ENCODE data around the gene MGMT.

MGMT gene

DNA sequence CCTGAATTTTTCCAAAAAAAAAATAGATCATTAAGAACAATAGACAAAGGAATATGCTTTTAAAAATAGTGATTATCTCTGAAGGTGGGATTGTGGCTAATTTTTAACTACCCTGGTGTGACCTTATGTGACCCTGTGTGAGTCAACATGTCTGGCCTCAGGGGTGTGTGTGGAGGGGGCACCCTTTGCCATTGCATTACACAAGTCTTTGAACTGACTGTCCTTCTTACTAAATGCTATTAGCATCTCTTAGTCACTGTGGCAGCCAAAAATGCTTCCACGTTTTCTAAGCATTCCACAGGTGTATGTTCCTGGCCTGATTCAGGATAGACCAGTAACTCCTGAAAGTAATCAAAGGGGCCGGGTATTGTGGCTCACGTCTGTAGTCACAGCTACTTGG lies 175.4 kb downstream of the MGMT start:
- peaks cover 0 to 3% of the 10 kb centered on the region in 2 donors for H3K36me3 ChIP-seq (ENCODE audit: control insufficient read depth in 2 of 2, insufficient read depth in 2 of 2, low read length in 2 of 2)
- H3K27me3 ChIP-seq (ENCODE audit: control insufficient read depth in 2 of 2, insufficient read depth in 2 of 2, low read length in 2 of 2), result no peaks in the 10 kb centered on the region
- H3K9me3 ChIP-seq (ENCODE audit: control insufficient read depth in 2 of 2, low read length in 2 of 2), result no peaks in the 10 kb centered on the region
- no peak overlapping the region for H3K9ac ChIP-seq (ENCODE audit: low read depth in 1 of 2, low read length in 2 of 2)
- no peak overlapping the region for H3K4me3 ChIP-seq (ENCODE audit: low read length in 2 of 2)
- H3K4me1 ChIP-seq (ENCODE audit: control insufficient read depth in 2 of 2, insufficient read depth in 2 of 2, low read length in 2 of 2), result no peaks in the 10 kb centered on the region
- no peak overlapping the region for H3K27ac ChIP-seq (ENCODE audit: low read depth in 2 of 2, low read length in 2 of 2)

DNA sequence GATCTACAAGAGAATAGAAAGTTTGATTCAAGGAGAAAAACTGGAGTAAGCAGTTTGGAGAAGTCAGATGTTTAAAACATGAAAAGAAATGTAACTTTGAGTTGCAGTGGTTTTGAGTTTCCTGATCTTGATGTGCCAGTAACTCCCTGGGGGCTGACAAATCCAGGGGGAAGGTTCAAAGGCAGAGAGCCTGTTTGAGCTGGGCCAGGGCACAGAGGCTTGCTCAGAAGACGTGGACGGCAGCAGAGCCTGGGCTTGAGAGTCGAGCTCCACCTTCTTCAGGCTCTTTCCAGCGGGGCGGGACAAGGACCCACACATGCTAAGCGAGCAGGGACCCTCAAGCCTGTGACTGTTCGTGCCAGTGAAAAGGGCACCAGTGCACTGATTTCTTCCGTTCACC lies 176.2 kb downstream of the MGMT start:
- H3K27me3 ChIP-seq (ENCODE audit: control insufficient read depth in 2 of 2, insufficient read depth in 2 of 2, low read length in 2 of 2), result no peaks in the 10 kb centered on the region
- H3K27ac ChIP-seq (ENCODE audit: low read depth in 2 of 2, low read length in 2 of 2), result no peak overlapping the region
- H3K9me3 ChIP-seq (ENCODE audit: control insufficient read depth in 2 of 2, low read length in 2 of 2), result no peaks in the 10 kb centered on the region
- H3K4me1 ChIP-seq (ENCODE audit: control insufficient read depth in 2 of 2, insufficient read depth in 2 of 2, low read length in 2 of 2), result no peaks in the 10 kb centered on the region
- H3K4me3 ChIP-seq (ENCODE audit: low read length in 2 of 2), result no peak overlapping the region
- no peak overlapping the region for H3K9ac ChIP-seq (ENCODE audit: low read depth in 1 of 2, low read length in 2 of 2)
- peaks cover 0 to 3% of the 10 kb centered on the region in 2 donors for H3K36me3 ChIP-seq (ENCODE audit: control insufficient read depth in 2 of 2, insufficient read depth in 2 of 2, low read length in 2 of 2)

DNA sequence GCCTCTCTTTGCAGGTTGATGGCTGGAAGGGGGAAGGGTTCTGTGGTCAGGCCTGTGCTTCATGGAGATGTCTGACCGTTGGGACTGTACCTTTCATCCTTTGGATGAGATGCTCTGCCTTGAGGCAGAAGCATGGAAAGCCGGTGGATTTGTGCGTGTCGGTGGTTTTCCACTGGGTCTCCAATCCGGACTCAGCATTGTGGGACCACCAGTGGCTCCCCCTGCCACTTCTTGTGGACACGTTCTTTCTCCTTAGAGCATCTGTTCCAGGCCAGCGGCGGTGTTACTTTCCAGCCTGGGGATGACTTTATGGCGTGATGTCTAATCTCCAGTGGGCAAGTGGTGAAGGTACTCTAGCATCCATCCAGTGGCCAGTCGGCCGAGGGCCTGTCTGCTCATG lies 178.4 kb downstream of the MGMT start:
- H3K27me3 ChIP-seq (ENCODE audit: control insufficient read depth in 2 of 2, insufficient read depth in 2 of 2, low read length in 2 of 2), result no peaks in the 10 kb centered on the region
- H3K27ac ChIP-seq (ENCODE audit: low read depth in 2 of 2, low read length in 2 of 2), result no peak overlapping the region

DNA sequence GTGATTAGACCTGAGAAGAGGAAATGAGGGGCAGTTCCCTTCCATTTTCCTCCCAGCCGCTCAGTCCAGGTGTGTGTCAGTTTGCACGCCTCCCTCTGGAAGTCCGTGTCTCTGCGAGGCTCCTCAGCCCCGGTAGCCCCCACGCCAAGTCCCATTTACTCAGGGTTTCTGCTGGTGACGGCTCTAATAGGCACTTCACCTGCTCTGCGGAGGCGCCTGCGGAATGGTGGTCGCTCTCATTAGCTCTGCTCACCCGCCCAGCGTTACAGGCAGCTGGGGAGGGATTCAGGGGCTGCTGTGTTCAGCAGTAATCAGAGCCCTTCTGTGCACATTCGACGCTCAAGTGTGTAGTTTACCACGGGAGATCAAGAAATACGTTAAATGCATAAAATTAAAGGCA lies 179.9 kb downstream of the MGMT start:
- no peak overlapping the region for H3K9ac ChIP-seq (ENCODE audit: low read depth in 1 of 2, low read length in 2 of 2)
- H3K9me3 ChIP-seq (ENCODE audit: control insufficient read depth in 2 of 2, low read length in 2 of 2), result no peaks in the 10 kb centered on the region
- H3K4me3 ChIP-seq (ENCODE audit: low read length in 2 of 2), result no peak overlapping the region
- no peaks in the 10 kb centered on the region for H3K27me3 ChIP-seq (ENCODE audit: control insufficient read depth in 2 of 2, insufficient read depth in 2 of 2, low read length in 2 of 2)
- H3K36me3 ChIP-seq (ENCODE audit: control insufficient read depth in 2 of 2, insufficient read depth in 2 of 2, low read length in 2 of 2), result peaks cover 0 to 3% of the 10 kb centered on the region in 2 donors
- H3K4me1 ChIP-seq (ENCODE audit: control insufficient read depth in 2 of 2, insufficient read depth in 2 of 2, low read length in 2 of 2), result no peaks in the 10 kb centered on the region
- no peak overlapping the region for H3K27ac ChIP-seq (ENCODE audit: low read depth in 2 of 2, low read length in 2 of 2)

More for the DNA sequence above, 178.4 kb downstream of the MGMT start:
- no peak overlapping the region for H3K4me3 ChIP-seq (ENCODE audit: low read length in 2 of 2)
- no peak overlapping the region for H3K9ac ChIP-seq (ENCODE audit: low read depth in 1 of 2, low read length in 2 of 2)
- no peaks in the 10 kb centered on the region for H3K4me1 ChIP-seq (ENCODE audit: control insufficient read depth in 2 of 2, insufficient read depth in 2 of 2, low read length in 2 of 2)
- no peaks in the 10 kb centered on the region for H3K9me3 ChIP-seq (ENCODE audit: control insufficient read depth in 2 of 2, low read length in 2 of 2)
- peaks cover 0 to 3% of the 10 kb centered on the region in 2 donors for H3K36me3 ChIP-seq (ENCODE audit: control insufficient read depth in 2 of 2, insufficient read depth in 2 of 2, low read length in 2 of 2)

DNA sequence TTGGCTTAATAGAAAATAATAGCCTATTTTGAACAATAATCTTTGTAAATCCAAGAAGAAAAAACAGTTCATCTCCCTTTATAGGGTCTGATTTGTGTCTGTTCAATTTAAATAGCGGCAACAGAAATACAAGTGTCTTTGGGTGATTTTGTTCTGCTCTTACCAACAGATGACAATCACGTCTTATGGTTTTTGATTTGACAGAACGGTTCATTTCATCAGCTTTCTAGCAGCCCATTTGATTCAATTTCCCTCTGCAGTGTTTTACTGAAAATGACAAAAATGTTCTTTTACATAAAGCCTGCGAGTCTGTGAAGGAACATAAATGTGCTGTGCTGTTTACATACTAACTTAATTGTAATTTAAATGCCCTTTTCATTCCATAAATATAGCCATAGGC lies 180.5 kb downstream of the MGMT start:
- no peak overlapping the region for H3K9ac ChIP-seq (ENCODE audit: low read depth in 1 of 2, low read length in 2 of 2)
- H3K27me3 ChIP-seq (ENCODE audit: control insufficient read depth in 2 of 2, insufficient read depth in 2 of 2, low read length in 2 of 2), result no peaks in the 10 kb centered on the region
- H3K4me3 ChIP-seq (ENCODE audit: low read length in 2 of 2), result no peak overlapping the region
- H3K36me3 ChIP-seq (ENCODE audit: control insufficient read depth in 2 of 2, insufficient read depth in 2 of 2, low read length in 2 of 2), result peaks cover 0 to 3% of the 10 kb centered on the region in 2 donors
- H3K27ac ChIP-seq (ENCODE audit: low read depth in 2 of 2, low read length in 2 of 2), result no peak overlapping the region
- no peaks in the 10 kb centered on the region for H3K9me3 ChIP-seq (ENCODE audit: control insufficient read depth in 2 of 2, low read length in 2 of 2)
- no peaks in the 10 kb centered on the region for H3K4me1 ChIP-seq (ENCODE audit: control insufficient read depth in 2 of 2, insufficient read depth in 2 of 2, low read length in 2 of 2)

DNA sequence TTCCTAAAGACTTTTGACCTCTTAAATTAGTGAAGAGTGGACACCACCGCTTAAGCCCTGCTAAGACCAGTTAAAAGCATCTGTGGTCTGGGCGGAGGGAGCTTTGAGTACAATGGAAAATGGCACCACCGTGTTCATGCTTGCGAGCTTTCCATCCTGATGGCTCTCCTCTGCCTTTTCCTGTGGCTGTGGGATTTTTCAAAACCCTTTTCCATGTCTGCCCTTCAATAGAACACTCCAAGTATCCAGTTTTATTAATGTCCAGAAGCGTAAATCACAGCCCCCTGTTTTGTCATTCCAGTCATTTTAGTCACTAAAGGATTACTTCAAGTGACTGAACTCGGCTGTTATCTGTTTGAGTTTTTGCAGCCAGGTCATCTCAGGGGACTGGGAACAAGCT lies 181.8 kb downstream of the MGMT start:
- H3K9me3 ChIP-seq (ENCODE audit: control insufficient read depth in 2 of 2, low read length in 2 of 2), result no peaks in the 10 kb centered on the region
- no peaks in the 10 kb centered on the region for H3K4me1 ChIP-seq (ENCODE audit: control insufficient read depth in 2 of 2, insufficient read depth in 2 of 2, low read length in 2 of 2)
- H3K36me3 ChIP-seq (ENCODE audit: control insufficient read depth in 2 of 2, insufficient read depth in 2 of 2, low read length in 2 of 2), result peaks cover 0 to 3% of the 10 kb centered on the region in 2 donors
- H3K9ac ChIP-seq (ENCODE audit: low read depth in 1 of 2, low read length in 2 of 2), result no peak overlapping the region
- no peak overlapping the region for H3K27ac ChIP-seq (ENCODE audit: low read depth in 2 of 2, low read length in 2 of 2)
- no peaks in the 10 kb centered on the region for H3K27me3 ChIP-seq (ENCODE audit: control insufficient read depth in 2 of 2, insufficient read depth in 2 of 2, low read length in 2 of 2)
- H3K4me3 ChIP-seq (ENCODE audit: low read length in 2 of 2), result no peak overlapping the region

DNA sequence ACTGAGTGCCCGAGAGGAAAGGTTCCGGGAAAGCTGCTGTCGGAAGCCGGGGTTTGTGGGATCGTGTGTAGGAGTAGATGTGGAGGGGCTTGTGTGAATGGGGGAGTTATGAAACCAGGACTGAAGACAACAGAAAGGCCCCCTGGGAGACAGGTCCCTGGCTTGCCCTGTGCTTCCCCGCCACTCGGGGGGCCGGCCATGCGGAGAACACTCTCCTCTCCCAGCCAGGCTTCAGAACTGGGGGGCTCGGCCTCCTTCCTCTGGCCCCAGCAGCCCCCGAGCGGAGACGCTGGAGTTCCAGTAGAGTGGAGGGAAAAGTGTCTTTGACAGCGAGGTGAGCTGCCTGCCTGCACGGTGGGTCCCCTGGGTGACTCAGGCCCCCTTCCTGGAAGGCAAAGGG lies 185.0 kb downstream of the MGMT start:
- H3K4me3 ChIP-seq (ENCODE audit: low read length in 2 of 2), result no peak overlapping the region
- H3K9me3 ChIP-seq (ENCODE audit: control insufficient read depth in 2 of 2, low read length in 2 of 2), result no peaks in the 10 kb centered on the region
- no peaks in the 10 kb centered on the region for H3K36me3 ChIP-seq (ENCODE audit: control insufficient read depth in 2 of 2, insufficient read depth in 2 of 2, low read length in 2 of 2)
- H3K27ac ChIP-seq (ENCODE audit: low read depth in 2 of 2, low read length in 2 of 2), result no peak overlapping the region
- H3K27me3 ChIP-seq (ENCODE audit: control insufficient read depth in 2 of 2, insufficient read depth in 2 of 2, low read length in 2 of 2), result no peaks in the 10 kb centered on the region
- no peak overlapping the region for H3K9ac ChIP-seq (ENCODE audit: low read depth in 1 of 2, low read length in 2 of 2)
- H3K4me1 ChIP-seq (ENCODE audit: control insufficient read depth in 2 of 2, insufficient read depth in 2 of 2, low read length in 2 of 2), result no peaks in the 10 kb centered on the region

DNA sequence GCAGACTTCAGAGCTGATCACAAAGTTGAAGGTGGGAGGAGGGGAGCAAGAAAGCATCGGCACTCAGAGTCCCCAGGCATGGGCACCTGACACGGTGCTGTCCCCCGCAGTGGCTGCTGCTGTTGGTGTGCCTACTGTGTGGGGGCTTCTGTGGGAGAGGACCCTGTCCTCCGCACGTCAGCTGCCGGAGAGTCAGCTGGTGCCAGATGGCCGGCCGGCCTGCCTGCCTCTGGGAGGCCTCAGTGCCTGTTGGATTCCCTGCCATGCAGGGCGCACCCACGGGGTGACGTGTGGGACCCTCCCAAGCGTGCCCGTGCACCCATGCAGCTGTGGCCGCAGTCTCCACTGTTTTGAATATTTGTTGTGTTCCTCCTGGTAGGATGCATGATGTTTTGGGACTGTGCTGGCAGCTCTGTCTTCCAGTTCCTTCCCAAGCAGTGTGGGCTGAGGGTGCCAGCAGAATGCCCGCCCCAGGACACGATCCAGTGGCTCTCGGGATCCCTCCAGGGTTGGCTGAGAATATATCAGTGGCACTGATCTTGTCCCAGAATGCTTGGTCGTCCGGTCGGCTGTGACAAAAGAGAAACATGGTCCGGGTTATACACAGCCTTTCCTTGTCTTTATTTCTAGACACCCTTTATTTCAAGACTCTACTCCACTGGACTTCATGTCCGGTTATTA lies 185.6 kb downstream of the MGMT start:
- Histone ChIP-seq H3K27me3 (ENCODE audit: control insufficient read depth in 2 of 2, insufficient read depth in 2 of 2, low read length in 2 of 2) (no peaks in the 10 kb centered on the region), H3K4me3 (ENCODE audit: low read length in 2 of 2) (no peak overlapping the region), H3K36me3 (ENCODE audit: control insufficient read depth in 2 of 2, insufficient read depth in 2 of 2, low read length in 2 of 2) (no peaks in the 10 kb centered on the region), H3K9ac (ENCODE audit: low read depth in 1 of 2, low read length in 2 of 2) (no peak overlapping the region), H3K9me3 (ENCODE audit: control insufficient read depth in 2 of 2, low read length in 2 of 2) (no peaks in the 10 kb centered on the region), H3K4me1 (ENCODE audit: control insufficient read depth in 2 of 2, insufficient read depth in 2 of 2, low read length in 2 of 2) (no peaks in the 10 kb centered on the region), H3K27ac (ENCODE audit: low read depth in 2 of 2, low read length in 2 of 2) (no peak overlapping the region)

DNA sequence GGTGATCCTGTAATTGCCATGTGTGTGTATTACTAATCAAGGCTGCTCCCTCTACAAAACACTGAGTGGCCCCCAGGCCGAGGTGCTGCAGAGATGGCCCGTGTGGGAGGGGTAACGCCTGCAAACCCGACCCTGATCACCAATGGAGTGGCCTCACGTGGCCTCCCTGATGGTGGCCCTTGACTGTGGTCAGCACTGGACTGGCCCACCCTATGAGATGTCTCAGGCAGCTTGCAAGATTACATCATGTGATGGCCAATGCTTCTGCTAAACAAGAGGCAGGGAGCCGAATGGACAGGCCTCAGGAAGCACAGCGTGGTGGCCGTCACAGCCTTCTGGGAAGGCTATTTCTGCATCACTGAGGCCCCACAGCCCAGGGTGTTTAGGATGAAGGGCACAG lies 186.4 kb downstream of the MGMT start:
- no peaks in the 10 kb centered on the region for H3K9me3 ChIP-seq (ENCODE audit: control insufficient read depth in 2 of 2, low read length in 2 of 2)
- no peak overlapping the region for H3K27ac ChIP-seq (ENCODE audit: low read depth in 2 of 2, low read length in 2 of 2)
- H3K36me3 ChIP-seq (ENCODE audit: control insufficient read depth in 2 of 2, insufficient read depth in 2 of 2, low read length in 2 of 2), result no peaks in the 10 kb centered on the region
- H3K9ac ChIP-seq (ENCODE audit: low read depth in 1 of 2, low read length in 2 of 2), result no peak overlapping the region
- H3K4me3 ChIP-seq (ENCODE audit: low read length in 2 of 2), result no peak overlapping the region
- no peaks in the 10 kb centered on the region for H3K27me3 ChIP-seq (ENCODE audit: control insufficient read depth in 2 of 2, insufficient read depth in 2 of 2, low read length in 2 of 2)
- H3K4me1 ChIP-seq (ENCODE audit: control insufficient read depth in 2 of 2, insufficient read depth in 2 of 2, low read length in 2 of 2), result no peaks in the 10 kb centered on the region

DNA sequence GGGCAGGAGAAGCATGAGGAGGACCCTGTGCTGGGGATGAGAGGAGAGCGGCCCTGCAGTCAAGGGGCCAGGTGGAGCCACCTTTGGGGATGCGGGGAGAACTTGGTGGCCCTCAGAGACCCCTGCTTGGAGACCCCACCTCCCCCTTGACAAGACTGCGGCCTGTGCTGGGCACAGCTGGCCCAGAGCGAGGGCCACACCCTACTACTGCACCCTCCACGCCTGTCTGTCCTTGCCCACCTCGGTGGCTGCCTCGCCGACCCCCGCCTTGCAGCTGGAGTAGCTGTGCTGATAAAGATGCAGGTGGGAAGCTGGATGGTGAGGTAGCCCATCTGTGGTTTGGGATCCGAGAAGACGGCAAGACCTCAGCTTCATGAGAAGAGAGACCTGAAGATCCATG lies 186.8 kb downstream of the MGMT start:
- Histone ChIP-seq H3K27me3 (ENCODE audit: control insufficient read depth in 2 of 2, insufficient read depth in 2 of 2, low read length in 2 of 2) (no peaks in the 10 kb centered on the region), H3K9ac (ENCODE audit: low read depth in 1 of 2, low read length in 2 of 2) (no peak overlapping the region), H3K9me3 (ENCODE audit: control insufficient read depth in 2 of 2, low read length in 2 of 2) (no peaks in the 10 kb centered on the region), H3K4me1 (ENCODE audit: control insufficient read depth in 2 of 2, insufficient read depth in 2 of 2, low read length in 2 of 2) (no peaks in the 10 kb centered on the region), H3K27ac (ENCODE audit: low read depth in 2 of 2, low read length in 2 of 2) (no peak overlapping the region), H3K36me3 (ENCODE audit: control insufficient read depth in 2 of 2, insufficient read depth in 2 of 2, low read length in 2 of 2) (no peaks in the 10 kb centered on the region), H3K4me3 (ENCODE audit: low read length in 2 of 2) (no peak overlapping the region)

DNA sequence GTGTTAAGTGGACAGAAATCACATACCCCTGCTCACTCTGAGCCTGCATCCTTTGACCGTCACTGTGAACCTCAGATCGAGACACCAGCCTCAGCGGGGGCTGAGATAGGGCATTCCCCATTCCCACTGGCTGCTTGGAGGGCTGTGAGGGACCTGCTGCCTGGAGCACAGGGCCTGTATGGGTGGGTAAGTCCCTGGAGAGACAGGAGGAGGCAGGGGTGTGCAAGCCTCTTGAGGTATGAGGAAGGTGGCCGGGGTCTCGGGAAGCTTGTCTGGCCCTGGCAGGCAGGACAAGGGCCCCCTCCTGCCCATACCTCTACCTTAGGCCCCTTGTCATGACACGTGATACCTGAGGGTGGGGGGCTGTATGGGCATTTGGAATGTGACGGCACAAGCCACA lies 187.4 kb downstream of the MGMT start:
- no peaks in the 10 kb centered on the region for H3K9me3 ChIP-seq (ENCODE audit: control insufficient read depth in 2 of 2, low read length in 2 of 2)
- H3K9ac ChIP-seq (ENCODE audit: low read depth in 1 of 2, low read length in 2 of 2), result no peak overlapping the region
- no peaks in the 10 kb centered on the region for H3K27me3 ChIP-seq (ENCODE audit: control insufficient read depth in 2 of 2, insufficient read depth in 2 of 2, low read length in 2 of 2)
- H3K36me3 ChIP-seq (ENCODE audit: control insufficient read depth in 2 of 2, insufficient read depth in 2 of 2, low read length in 2 of 2), result no peaks in the 10 kb centered on the region
- no peak overlapping the region for H3K4me3 ChIP-seq (ENCODE audit: low read length in 2 of 2)
- H3K4me1 ChIP-seq (ENCODE audit: control insufficient read depth in 2 of 2, insufficient read depth in 2 of 2, low read length in 2 of 2), result no peaks in the 10 kb centered on the region
- no peak overlapping the region for H3K27ac ChIP-seq (ENCODE audit: low read depth in 2 of 2, low read length in 2 of 2)

Measured in mucosa of rectum (tissue), 2 donors.